IMR-90 (cell line): Measurements from ENCODE around the gene SLX4IP. TPM values are rescaled to one million over a fixed set of nuclear protein-coding genes. Genes with fewer than 3 reads are reported as not detected.

Experiments used
- ATAC-seq: fragments of 200-7000 bp; cut with Tn5 transposase; 2 replicates; pipeline ENCODE4 v1.9.1; 2020; ENCODE audit warnings: low read depth, mild to moderate bottlenecking, moderate library complexity
- BruUV-seq: library from RNA; stranded (reverse); fragments of 400-500 nt; replicated peaks from 2 replicates; lab custom pipeline; 2021; lab: Mats Ljungman, UMichigan
- CTCF ChIA-PET: fragments of 300-600 bp; formaldehyde crosslinking; extraction: SDS; loops from one replicate; lab custom pipeline; 2021; ENCODE audit warnings: antibody characterized with exemption; lab: Yijun Ruan, JAX
- POLR2A ChIA-PET: fragments of 300-600 bp; sonication (Branson Sonifier 250); formaldehyde crosslinking; loops from one replicate; lab custom pipeline; 2022; ENCODE audit warnings: antibody characterized with exemption; ENCODE audit not compliant: unreplicated experiment; lab: Charles Lee
- DNase-seq: peaks from one replicate; pipeline ENCODE4 v3.0.0; 2013
- H2AFZ ChIP-seq: replicated peaks from 2 replicates; pipeline ENCODE3; 2013; ENCODE audit warnings: low read length, mild to moderate bottlenecking; ENCODE audit not compliant: poor library complexity
- H2AK5ac ChIP-seq: 2 replicates; pipeline ENCODE4 v1.6.1; 2013; ENCODE audit warnings: low read depth, low read length, inconsistent platforms
- H2AK9ac ChIP-seq: replicated peaks from 2 replicates; pipeline ENCODE3; 2013; ENCODE audit warnings: mild to moderate bottlenecking, low read depth, low read length, moderate library complexity; ENCODE audit not compliant: poor library complexity
- H2BK120ac ChIP-seq: 2 replicates; pipeline ENCODE4 v1.6.1; 2013; ENCODE audit warnings: low read depth, low read length, inconsistent platforms
- H2BK15ac ChIP-seq: 3 replicates; pipeline ENCODE4 v1.6.1; 2013; ENCODE audit warnings: low read depth, low read length, inconsistent platforms
- H2BK20ac ChIP-seq: 2 replicates; pipeline ENCODE4 v1.6.1; 2013; ENCODE audit warnings: low read depth, mild to moderate bottlenecking, inconsistent platforms, low read length, moderate library complexity
- H2BK5ac ChIP-seq: 2 replicates; pipeline ENCODE4 v1.6.1; 2013; ENCODE audit warnings: mild to moderate bottlenecking, low read depth, low read length, inconsistent platforms; ENCODE audit not compliant: poor library complexity, severe bottlenecking
- H3K14ac ChIP-seq: replicated peaks from 2 replicates; pipeline ENCODE4 v1.6.1; 2013; ENCODE audit warnings: low read depth, low read length, inconsistent platforms
- H3K18ac ChIP-seq: 2 replicates; pipeline ENCODE4 v1.6.1; 2013; ENCODE audit warnings: low read depth, low read length, control low read depth
- H3K23ac ChIP-seq: 2 replicates; pipeline ENCODE4 v1.6.1; 2013; ENCODE audit warnings: low read depth, low read length, inconsistent platforms
- H3K27ac ChIP-seq: 2 replicates; pipeline ENCODE4 v1.5.1; 2013; ENCODE audit warnings: mild to moderate bottlenecking, control low read depth, low read length; ENCODE audit not compliant: insufficient read depth
- H3K27me3 ChIP-seq: 2 replicates; pipeline ENCODE4 v1.6.1; 2013; ENCODE audit warnings: low read length; ENCODE audit not compliant: control insufficient read depth, insufficient read depth
- H3K36me3 ChIP-seq: 2 replicates; pipeline ENCODE4 v1.6.1; 2013; ENCODE audit warnings: low read length, mixed read lengths; ENCODE audit not compliant: control insufficient read depth, insufficient read depth
- H3K4ac ChIP-seq: 2 replicates; pipeline ENCODE4 v1.6.1; 2013; ENCODE audit warnings: low read depth, low read length, inconsistent platforms
- H3K4me1 ChIP-seq: 2 replicates; pipeline ENCODE4 v1.6.1; 2013; ENCODE audit warnings: low read length, mixed read lengths; ENCODE audit not compliant: control insufficient read depth, insufficient read depth
- H3K4me2 ChIP-seq: 2 replicates; pipeline ENCODE4 v1.6.1; 2013; ENCODE audit warnings: low read depth, mild to moderate bottlenecking, control low read depth, low read length, moderate library complexity
- H3K4me3 ChIP-seq: 2 replicates; pipeline ENCODE4 v1.5.1; 2013; ENCODE audit warnings: low read depth, mild to moderate bottlenecking, control low read depth, low read length, moderate library complexity; ENCODE audit not compliant: insufficient read depth
- H3K56ac ChIP-seq: 2 replicates; pipeline ENCODE4 v1.6.1; 2013; ENCODE audit warnings: low read length, inconsistent platforms; ENCODE audit not compliant: insufficient read depth; ENCODE audit errors: extremely low read depth
- H3K79me1 ChIP-seq, 2 experiments: 2 replicates each; pipeline ENCODE4 v1.6.1; 2013; ENCODE audit warnings: low read length in 2 of 2, inconsistent platforms in 1 of 2, low read depth in 1 of 2
- H3K9ac ChIP-seq: 2 replicates; pipeline ENCODE4 v1.6.1; 2013; ENCODE audit warnings: low read depth, low read length, control low read depth
- H3K9me1 ChIP-seq: 2 replicates; pipeline ENCODE4 v1.6.1; 2013; ENCODE audit warnings: low read length, inconsistent platforms; ENCODE audit not compliant: insufficient read depth
- H3K9me3 ChIP-seq: 2 replicates; pipeline ENCODE4 v1.6.1; 2013; ENCODE audit warnings: low read length; ENCODE audit not compliant: control insufficient read depth, insufficient read depth
- H4K20me1 ChIP-seq: 2 replicates; pipeline ENCODE4 v1.6.1; 2013; ENCODE audit warnings: low read length, inconsistent platforms; ENCODE audit not compliant: insufficient read depth
- H4K5ac ChIP-seq: 2 replicates; pipeline ENCODE4 v1.6.1; 2013; ENCODE audit warnings: mild to moderate bottlenecking, low read depth, low read length, control low read depth
- H4K8ac ChIP-seq, 2 experiments: 2 replicates each; pipeline ENCODE4 v1.6.1; 2013; ENCODE audit warnings: low read depth in 2 of 2, low read length in 2 of 2, control low read depth in 1 of 2, inconsistent platforms in 1 of 2
- H4K91ac ChIP-seq: 2 replicates; pipeline ENCODE4 v1.6.1; 2013; ENCODE audit warnings: low read depth, low read length, inconsistent platforms; ENCODE audit not compliant: insufficient read depth
- BHLHE40 ChIP-seq: fragments of 150-350 bp; IDR thresholded peaks from 2 replicates; pipeline ENCODE4 v1.6.1; 2016; ENCODE audit warnings: mild to moderate bottlenecking, low read depth, low read length
- CEBPB ChIP-seq: IDR thresholded peaks from 2 replicates; pipeline ENCODE4 v1.6.1; 2012; ENCODE audit warnings: low read depth, low read length, improper control_type of control experiment
- CHD1 ChIP-seq: IDR thresholded peaks from 2 replicates; pipeline ENCODE4 v1.6.1; 2012; ENCODE audit warnings: low read depth, low read length, improper control_type of control experiment
- CTCF ChIP-seq: conservative IDR thresholded peaks from 2 replicates; pipeline ENCODE4 v1.5.1; 2012; ENCODE audit warnings: mild to moderate bottlenecking, low read depth, low read length, improper control_type of control experiment
- ELK1 ChIP-seq: fragments of 150-350 bp; IDR thresholded peaks from 2 replicates; pipeline ENCODE4 v1.6.1; 2016; ENCODE audit warnings: low read depth, mild to moderate bottlenecking, low read length, moderate library complexity, borderline replicate concordance
- FOS ChIP-seq: fragments of 150-350 bp; IDR thresholded peaks from 2 replicates; pipeline ENCODE4 v1.6.1; 2016; ENCODE audit warnings: low read depth, low read length
- MAFK ChIP-seq: IDR thresholded peaks from 2 replicates; pipeline ENCODE4 v1.6.1; 2012; ENCODE audit warnings: low read depth, low read length, improper control_type of control experiment
- MAZ ChIP-seq: IDR thresholded peaks from 2 replicates; pipeline ENCODE4 v1.6.1; 2012; ENCODE audit warnings: low read depth, mild to moderate bottlenecking, low read length, improper control_type of control experiment, moderate library complexity, borderline replicate concordance
- POLR2A ChIP-seq: IDR thresholded peaks from 2 replicates; pipeline ENCODE4 v1.6.1; 2012; ENCODE audit warnings: mild to moderate bottlenecking, low read depth, low read length
- RCOR1 ChIP-seq: IDR thresholded peaks from 2 replicates; pipeline ENCODE4 v1.6.1; 2012; ENCODE audit warnings: mild to moderate bottlenecking, low read length, improper control_type of control experiment; ENCODE audit not compliant: insufficient replicate concordance
- RFX5 ChIP-seq: IDR thresholded peaks from 2 replicates; pipeline ENCODE4 v1.8.0; 2012; ENCODE audit warnings: low read depth, mild to moderate bottlenecking, low read length, moderate library complexity
- SMC3 ChIP-seq: fragments of 150-350 bp; IDR thresholded peaks from 2 replicates; pipeline ENCODE4 v1.6.1; 2016; ENCODE audit warnings: low read depth, mild to moderate bottlenecking, antibody characterized with exemption, low read length, moderate library complexity
- USF2 ChIP-seq: fragments of 150-350 bp; IDR thresholded peaks from 2 replicates; pipeline ENCODE4 v1.6.1; 2017; ENCODE audit warnings: mild to moderate bottlenecking, antibody characterized with exemption, low read length, low read depth
- WGBS, 2 experiments: methylation state at CpG; one replicate each; pipeline versions ENCODE4 v1.1.5 to v1.1.7; 2013; ENCODE audit warnings: missing lambda C conversion rate in 2 of 2; ENCODE audit not compliant: insufficient read length in 1 of 2; ENCODE audit errors: extremely low coverage in 2 of 2; 5-methylcytosine and 5-hydroxymethylcytosine counted together
- dilution Hi-C: fragments of 300-500 bp; cut with HindIII; formaldehyde crosslinking; loops from one replicate; pipeline ENCODE4 v1.14.3; 2018; ENCODE audit warnings: low sequenced_read_pairs; ENCODE audit not compliant: unreplicated experiment
- in situ Hi-C: fragments of 300-500 bp; cut with MboI; formaldehyde crosslinking; loops from 3 replicates; pipeline ENCODE4 v1.14.3; 2019; ENCODE audit warnings: low sequenced_read_pairs, inconsistent platforms, mixed read lengths
- intact Hi-C: fragments of 100-400 bp; cut with micrococcal nuclease; formaldehyde crosslinking; loops from 2 replicates; pipeline ENCODE4 v1.10.0; 2022
- polyA plus RNA-seq, 3 experiments: library from polyadenylated mRNA; depleted of rRNA; stranded (reverse); fragments of >200 nt; gene quantifications; 2 replicates each; pipeline ENCODE4 v1.2.3, GENCODE V29; 2012; ENCODE audit warnings: low replicate concordance in 1 of 3
- total RNA-seq: library from RNA; depleted of rRNA; stranded (reverse); fragments of >200 nt; gene quantifications from 2 replicates; pipeline ENCODE4 v1.2.3, GENCODE V29; 2012

SLX4IP gene
- total and polyA plus RNA-seq, 2 of the 4 experiments (the other 2 are of a cell fraction): 1.3 to 5.9 TPM

- Histone ChIP-seq H3K9me3 (no peaks in the 10 kb centered on the region), H2AK5ac (peak overlapping the region; percentile 10; the same call in 1 of the 2 replicates), H2BK15ac (peak overlapping the region; percentile 21; the same call in 1 of the 3 replicates), H3K4me2 (no peak overlapping the region), H2BK20ac (peak overlapping the region; percentile 30), H2BK120ac (peak overlapping the region; percentile 55; the same call in 1 of the 2 replicates), H3K18ac (peak overlapping the region; percentile 21; the same call in 1 of the 2 replicates), H3K4me3 (no peak overlapping the region), H2BK5ac (peak overlapping the region; percentile 71), H3K27ac (no peak overlapping the region), H3K14ac (0 out of 2 replicates have a peak overlapping the region, but pooled peaks have one; percentile 36), H4K20me1 (no peaks in the 10 kb centered on the region), H3K27me3 (no peaks in the 10 kb centered on the region), H3K9me1 (peaks cover 6% of the 10 kb centered on the region; the same call in 1 of the 2 replicates), H3K23ac (peak overlapping the region; percentile 20; the same call in 1 of the 2 replicates), H2AFZ (no peak overlapping the region), H3K36me3 (no peaks in the 10 kb centered on the region), H3K56ac (no peak overlapping the region), H4K5ac (no peak overlapping the region), H4K8ac (peak overlapping the region in 1 of 2 experiments; percentile 19; a peak in 1 of 4 replicates), H3K79me1 (peaks cover 5 to 22% of the 10 kb centered on the region in 2 experiments; a peak in 3 of 4 replicates), H4K91ac (no peak overlapping the region), H3K4ac (peak overlapping the region; percentile 72), H3K4me1 (peaks cover 8% of the 10 kb centered on the region), H3K9ac (no peak overlapping the region), H2AK9ac (no peak overlapping the region)
- WGBS, 2 experiments: no CpG with 5 or more reads among the region's 1 CpG
- ChIA-PET POLR2A (no interaction called here), CTCF (no interaction called here)
- DNase-seq (no peak), ATAC-seq (no peak)
- in situ Hi-C loops: no loop called here
- dilution Hi-C loops: no loop called here
- TF ChIP-seq CHD1 (no peak), POLR2A (no peak), RCOR1 (no peak), CTCF (no peak), FOS (no peak), CEBPB (no peak), MAFK (no peak), ELK1 (no peak), USF2 (no peak), MAZ (no peak), SMC3 (no peak), RFX5 (no peak), BHLHE40 (no peak)
- intact Hi-C loops: no loop called here
- BruUV-seq: no TSS peak
Measured at GRCh38 chr20:10521836-10522235, 86.7 kb downstream of the SLX4IP start.
